Renal pelvis (tissue), 12 donors: ENCODE data around the gene FGF1. TPM values are rescaled to one million over a fixed set of nuclear protein-coding genes. Genes with fewer than 3 reads are reported as not detected.
A peak's percentile ranks its signal among the peaks of the same experiment; 100 is the strongest.

ENCODE experiments used
- DNase-seq: peaks from one replicate; pipeline ENCODE4 v3.0.0-alpha.2; 2013
- long read RNA-seq, 16 experiments: transcript quantifications; one replicate each; lab custom pipeline, GENCODE V29; 2026
- polyA plus RNA-seq, 3 donors: library from polyadenylated mRNA; unstranded; fragments of 120-200 nt; gene quantifications; one replicate each; pipeline ENCODE4 v1.2.1, GENCODE V29; 2013; ENCODE audit not compliant: insufficient read length in 3 of 3

Gene FGF1
- polyA plus RNA-seq = 10 to 100 TPM; 15.2 to 19.0 (median 18.9) TPM
- long read RNA-seq, donor 1, full-length matches to known transcripts = 6 of 6 reads
- long read RNA-seq, donor 1, partial matches to known transcripts = 0 of 6 reads
- long read RNA-seq, donor 1, other reads (novel, unspliced or antisense) = 0 of 6 reads
- long read RNA-seq, donor 2, full-length matches to known transcripts = 8 of 8 reads
- long read RNA-seq, donor 2, partial matches to known transcripts = 0 of 8 reads
- long read RNA-seq, donor 2, other reads (novel, unspliced or antisense) = 0 of 8 reads
- long read RNA-seq, donor 3, full-length matches to known transcripts = 2 of 2 reads
- long read RNA-seq, donor 3, partial matches to known transcripts = 0 of 2 reads
- long read RNA-seq, donor 3, other reads (novel, unspliced or antisense) = 0 of 2 reads
- long read RNA-seq, donor 4, full-length matches to known transcripts = 5 of 5 reads
- long read RNA-seq, donor 4, partial matches to known transcripts = 0 of 5 reads
- long read RNA-seq, donor 4, other reads (novel, unspliced or antisense) = 0 of 5 reads
- long read RNA-seq, donor 5, full-length matches to known transcripts = 5 of 5 reads
- long read RNA-seq, donor 5, partial matches to known transcripts = 0 of 5 reads
- long read RNA-seq, donor 5, other reads (novel, unspliced or antisense) = 0 of 5 reads
- long read RNA-seq, donor 6, full-length matches to known transcripts = 4 of 4 reads
- long read RNA-seq, donor 6, partial matches to known transcripts = 0 of 4 reads
- long read RNA-seq, donor 6, other reads (novel, unspliced or antisense) = 0 of 4 reads
- long read RNA-seq, donor 7, full-length matches to known transcripts = 5 of 5 reads
- long read RNA-seq, donor 7, partial matches to known transcripts = 0 of 5 reads
- long read RNA-seq, donor 7, other reads (novel, unspliced or antisense) = 0 of 5 reads
- long read RNA-seq, donor 8 = 0 reads
- long read RNA-seq, donor 9, full-length matches to known transcripts = 13 of 13 reads
- long read RNA-seq, donor 9, partial matches to known transcripts = 0 of 13 reads
- long read RNA-seq, donor 9, other reads (novel, unspliced or antisense) = 0 of 13 reads
- long read RNA-seq, donor 10, full-length matches to known transcripts = 3 of 3 reads
- long read RNA-seq, donor 10, partial matches to known transcripts = 0 of 3 reads
- long read RNA-seq, donor 10, other reads (novel, unspliced or antisense) = 0 of 3 reads
- long read RNA-seq, donor 11, full-length matches to known transcripts = 4 of 4 reads
- long read RNA-seq, donor 11, partial matches to known transcripts = 0 of 4 reads
- long read RNA-seq, donor 11, other reads (novel, unspliced or antisense) = 0 of 4 reads
- long read RNA-seq, donor 12, full-length matches to known transcripts = 5 of 5 reads
- long read RNA-seq, donor 12, partial matches to known transcripts = 0 of 5 reads
- long read RNA-seq, donor 12, other reads (novel, unspliced or antisense) = 0 of 5 reads
- long read RNA-seq, donor 13, full-length matches to known transcripts = 4 of 18 reads
- long read RNA-seq, donor 13, partial matches to known transcripts = 14 of 18 reads
- long read RNA-seq, donor 13, other reads (novel, unspliced or antisense) = 0 of 18 reads
- long read RNA-seq, donor 14, full-length matches to known transcripts = 7 of 7 reads
- long read RNA-seq, donor 14, partial matches to known transcripts = 0 of 7 reads
- long read RNA-seq, donor 14, other reads (novel, unspliced or antisense) = 0 of 7 reads
- long read RNA-seq, donor 15, full-length matches to known transcripts = 5 of 5 reads
- long read RNA-seq, donor 15, partial matches to known transcripts = 0 of 5 reads
- long read RNA-seq, donor 15, other reads (novel, unspliced or antisense) = 0 of 5 reads
- long read RNA-seq, donor 16, full-length matches to known transcripts = 7 of 7 reads
- long read RNA-seq, donor 16, partial matches to known transcripts = 0 of 7 reads
- long read RNA-seq, donor 16, other reads (novel, unspliced or antisense) = 0 of 7 reads

GRCh38 chr5:142685418-142686209, at the start of gene FGF1:
FGF1 (minus strand) TSS chr5:142686090; CDS start chr5:142614127, 71,963 bp downstream.
- no peak for DNase-seq

GRCh38 chr5:142727735-142728047, 41.8 kb upstream of the FGF1 start:
- no peak for DNase-seq

GRCh38 chr5:142726188-142726731, 40.4 kb upstream of the FGF1 start:
- no peak for DNase-seq

- no peak for DNase-seq
Measured at GRCh38 chr5:142725231-142726187, 39.6 kb upstream of the FGF1 start.

- no peak for DNase-seq
Measured at GRCh38 chr5:142724821-142725220, 38.9 kb upstream of the FGF1 start.

GRCh38 chr5:142722896-142723295, 37.0 kb upstream of the FGF1 start:
- DNase-seq = no peak

- DNase-seq = no peak
Measured at GRCh38 chr5:142722146-142722545, 36.3 kb upstream of the FGF1 start.

- no peak for DNase-seq
Measured at GRCh38 chr5:142720641-142721271, 34.9 kb upstream of the FGF1 start.

- DNase-seq = no peak
Measured at GRCh38 chr5:142719836-142720370, 34.0 kb upstream of the FGF1 start.

GRCh38 chr5:142717582-142718215, 31.8 kb upstream of the FGF1 start:
- no peak for DNase-seq

- DNase-seq = peak; percentile 62
Measured at GRCh38 chr5:142716963-142717362, 31.1 kb upstream of the FGF1 start.

GRCh38 chr5:142715291-142715690, 29.4 kb upstream of the FGF1 start:
- no peak for DNase-seq

GRCh38 chr5:142713121-142713706, 27.3 kb upstream of the FGF1 start:
- DNase-seq = peak; percentile 87

GRCh38 chr5:142703153-142703552, 17.3 kb upstream of the FGF1 start:
- no peak for DNase-seq

GRCh38 chr5:142701673-142702311, 15.9 kb upstream of the FGF1 start:
- DNase-seq = no peak

GRCh38 chr5:142700566-142700965, 14.7 kb upstream of the FGF1 start:
- DNase-seq = no peak
